ENCODE data around the gene PRELID3B. TPM values are rescaled to one million over a fixed set of nuclear protein-coding genes. Genes with fewer than 3 reads are reported as not detected.

PRELID3B gene
- total RNA-seq, 6 donors from 2014 or later = 5.2 to 77.1 (median 46.0) TPM

DNA sequence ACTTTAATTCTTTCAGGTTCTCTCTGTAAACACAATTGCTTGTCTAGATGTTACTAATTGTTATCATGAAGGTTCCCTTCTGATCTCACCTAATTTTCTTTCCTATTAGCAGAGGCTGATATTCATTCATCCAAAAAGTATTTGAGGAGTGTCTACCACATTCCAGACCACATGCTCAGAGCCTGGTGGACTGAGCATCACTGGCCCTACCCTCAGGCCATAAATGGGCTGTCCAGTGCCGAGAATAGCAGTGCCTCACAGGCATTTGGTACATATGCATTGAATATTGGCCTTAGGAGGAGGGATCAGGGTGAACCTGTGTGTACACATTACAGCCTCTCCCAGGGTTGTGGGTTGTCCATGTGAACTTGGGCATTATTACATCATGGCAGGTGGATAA lies 40.4 kb upstream of the PRELID3B start:
- no peak overlapping the region for H3K27ac ChIP-seq
- DNase-seq (no peak), ATAC-seq (ENCODE audit: low FRiP score in 2 of 2) (no peak)
- no peaks in the 10 kb centered on the region for H3K9me3 ChIP-seq
- H3K36me3 ChIP-seq = no peaks in the 10 kb centered on the region
- no peaks in the 10 kb centered on the region for H3K27me3 ChIP-seq
- no peak for TF ChIP-seq EP300 (IDR thresholded peaks at IDR 0.05)
- no peak for TF ChIP-seq POLR2A (IDR thresholded peaks at IDR 0.05)
- no peak for TF ChIP-seq POLR2AphosphoS5 (IDR thresholded peaks at IDR 0.05)
- TF ChIP-seq, protein P1, sequence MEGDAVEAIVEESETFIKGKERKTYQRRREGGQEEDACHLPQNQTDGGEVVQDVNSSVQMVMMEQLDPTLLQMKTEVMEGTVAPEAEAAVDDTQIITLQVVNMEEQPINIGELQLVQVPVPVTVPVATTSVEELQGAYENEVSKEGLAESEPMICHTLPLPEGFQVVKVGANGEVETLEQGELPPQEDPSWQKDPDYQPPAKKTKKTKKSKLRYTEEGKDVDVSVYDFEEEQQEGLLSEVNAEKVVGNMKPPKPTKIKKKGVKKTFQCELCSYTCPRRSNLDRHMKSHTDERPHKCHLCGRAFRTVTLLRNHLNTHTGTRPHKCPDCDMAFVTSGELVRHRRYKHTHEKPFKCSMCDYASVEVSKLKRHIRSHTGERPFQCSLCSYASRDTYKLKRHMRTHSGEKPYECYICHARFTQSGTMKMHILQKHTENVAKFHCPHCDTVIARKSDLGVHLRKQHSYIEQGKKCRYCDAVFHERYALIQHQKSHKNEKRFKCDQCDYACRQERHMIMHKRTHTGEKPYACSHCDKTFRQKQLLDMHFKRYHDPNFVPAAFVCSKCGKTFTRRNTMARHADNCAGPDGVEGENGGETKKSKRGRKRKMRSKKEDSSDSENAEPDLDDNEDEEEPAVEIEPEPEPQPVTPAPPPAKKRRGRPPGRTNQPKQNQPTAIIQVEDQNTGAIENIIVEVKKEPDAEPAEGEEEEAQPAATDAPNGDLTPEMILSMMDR (IDR thresholded peaks at IDR 0.05) = no peak
- no peak overlapping the region for H3K4me3 ChIP-seq
- WGBS, 2 donors = 89 to 92% methylated on average over 1 of the region's 1 CpG
- peaks cover 1 to 9% (median 6%) of the 10 kb centered on the region in 4 donors for H3K4me1 ChIP-seq

DNA sequence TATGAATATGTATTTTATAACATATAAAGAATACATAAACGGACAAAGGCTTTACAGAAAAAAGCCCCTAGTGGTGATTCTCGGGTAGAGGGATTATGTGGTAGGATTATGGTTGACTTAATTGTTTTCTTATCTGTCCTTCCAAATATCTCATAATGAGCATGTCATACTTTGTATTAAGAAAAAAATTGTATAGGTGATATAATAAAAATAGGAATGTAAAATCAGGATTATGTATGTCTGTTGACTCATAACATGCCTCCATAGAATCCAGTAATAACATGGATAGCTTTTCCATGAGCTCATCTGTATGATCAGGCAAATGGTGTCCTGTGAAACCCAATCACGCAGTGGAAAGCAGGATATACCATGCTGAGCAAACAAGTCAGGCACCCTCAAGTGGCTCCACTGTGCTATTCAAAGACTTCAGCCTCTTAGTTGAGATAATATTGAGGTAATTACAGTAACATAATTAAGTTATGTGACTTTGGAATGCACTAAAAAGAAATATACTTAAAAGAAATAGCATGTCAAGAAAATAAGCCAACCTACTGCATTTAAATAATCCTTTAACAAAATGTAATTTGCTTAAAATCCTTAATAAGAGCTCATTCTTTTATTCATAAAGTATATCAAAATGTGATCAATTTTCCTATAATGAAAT lies 39.6 kb upstream of the PRELID3B start:
- DNase-seq = no peak
- 35 to 37% methylated on average over 3 of the region's 3 CpGs for WGBS, 2 donors
- no peak for ATAC-seq (ENCODE audit: low FRiP score in 2 of 2)

DNA sequence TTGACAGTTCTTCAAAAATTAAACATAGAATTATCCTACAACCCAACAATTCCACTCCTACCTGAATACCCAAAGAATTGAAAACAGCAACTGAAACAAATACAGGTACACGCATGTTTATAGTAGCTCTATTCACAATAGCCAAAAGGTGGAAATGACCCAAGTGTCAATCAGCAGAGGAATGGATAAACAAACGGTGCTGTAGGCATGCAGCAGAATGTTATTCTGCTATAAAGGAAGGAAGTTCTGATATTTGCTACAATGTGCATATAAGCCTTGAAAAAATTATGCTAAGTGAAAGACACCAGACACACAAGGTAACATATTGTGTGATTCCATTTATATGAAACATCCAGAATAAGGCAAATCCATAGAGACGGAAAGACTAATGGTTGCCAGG lies 38.5 kb upstream of the PRELID3B start:
- Histone ChIP-seq H3K27ac (no peak overlapping the region), H3K36me3 (no peaks in the 10 kb centered on the region), H3K4me1 (peaks cover 0 to 9% (median 6%) of the 10 kb centered on the region in 4 donors), H3K27me3 (no peaks in the 10 kb centered on the region), H3K4me3 (no peak overlapping the region), H3K9me3 (no peaks in the 10 kb centered on the region)
- ATAC-seq (ENCODE audit: low FRiP score in 2 of 2) = no peak
- TF ChIP-seq EP300 (IDR thresholded peaks at IDR 0.05) (no peak), POLR2A (IDR thresholded peaks at IDR 0.05) (no peak), POLR2AphosphoS5 (IDR thresholded peaks at IDR 0.05) (no peak)
- TF ChIP-seq, protein P1 (IDR thresholded peaks at IDR 0.05) = no peak
- 42 to 52% methylated on average over 3 of the region's 3 CpGs for WGBS, 2 donors
- no peak for DNase-seq

More for the DNA sequence above, 39.6 kb upstream of the PRELID3B start:
- no peaks in the 10 kb centered on the region for H3K36me3 ChIP-seq
- no peak overlapping the region for H3K4me3 ChIP-seq
- H3K4me1 ChIP-seq = peaks cover 0 to 9% (median 6%) of the 10 kb centered on the region in 4 donors
- no peak for TF ChIP-seq POLR2AphosphoS5 (IDR thresholded peaks at IDR 0.05)
- TF ChIP-seq, protein P1 (IDR thresholded peaks at IDR 0.05) = peak in 2 of 6 experiments; percentile 13 to 25
- no peak for TF ChIP-seq POLR2A (IDR thresholded peaks at IDR 0.05)
- no peak for TF ChIP-seq EP300 (IDR thresholded peaks at IDR 0.05)
- no peaks in the 10 kb centered on the region for H3K27me3 ChIP-seq
- H3K27ac ChIP-seq = no peak overlapping the region
- H3K9me3 ChIP-seq = no peaks in the 10 kb centered on the region

DNA sequence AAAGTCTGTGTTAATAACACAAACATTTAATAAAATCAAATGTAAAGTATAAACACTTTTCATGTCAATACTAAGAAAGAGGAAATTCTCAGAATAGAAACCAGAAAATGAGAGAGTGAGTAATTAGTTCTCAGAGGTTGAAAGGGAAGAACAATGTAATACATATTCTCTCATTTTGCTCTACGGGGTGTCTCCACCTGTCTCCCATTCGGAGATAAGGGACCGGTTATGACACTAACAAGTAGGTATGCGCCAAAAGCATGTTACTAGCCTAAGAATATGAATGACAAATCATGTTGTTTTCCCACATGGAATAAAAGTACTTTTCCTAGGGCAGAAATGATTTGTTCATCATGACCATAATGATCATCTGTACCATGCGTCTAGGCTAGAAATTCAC lies 35.6 kb upstream of the PRELID3B start:
- no peaks in the 10 kb centered on the region for H3K27me3 ChIP-seq
- no peak for DNase-seq
- no peaks in the 10 kb centered on the region for H3K4me1 ChIP-seq
- WGBS, 2 donors = 60 to 64% methylated on average over 5 of the region's 5 CpGs
- H3K36me3 ChIP-seq = no peaks in the 10 kb centered on the region
- H3K4me3 ChIP-seq = no peak overlapping the region
- TF ChIP-seq POLR2A (IDR thresholded peaks at IDR 0.05) (no peak), EP300 (IDR thresholded peaks at IDR 0.05) (no peak), POLR2AphosphoS5 (IDR thresholded peaks at IDR 0.05) (no peak)
- TF ChIP-seq, protein P1 (IDR thresholded peaks at IDR 0.05) = no peak
- H3K9me3 ChIP-seq = no peaks in the 10 kb centered on the region
- no peak for ATAC-seq (ENCODE audit: low FRiP score in 2 of 2)
- no peak overlapping the region for H3K27ac ChIP-seq

DNA sequence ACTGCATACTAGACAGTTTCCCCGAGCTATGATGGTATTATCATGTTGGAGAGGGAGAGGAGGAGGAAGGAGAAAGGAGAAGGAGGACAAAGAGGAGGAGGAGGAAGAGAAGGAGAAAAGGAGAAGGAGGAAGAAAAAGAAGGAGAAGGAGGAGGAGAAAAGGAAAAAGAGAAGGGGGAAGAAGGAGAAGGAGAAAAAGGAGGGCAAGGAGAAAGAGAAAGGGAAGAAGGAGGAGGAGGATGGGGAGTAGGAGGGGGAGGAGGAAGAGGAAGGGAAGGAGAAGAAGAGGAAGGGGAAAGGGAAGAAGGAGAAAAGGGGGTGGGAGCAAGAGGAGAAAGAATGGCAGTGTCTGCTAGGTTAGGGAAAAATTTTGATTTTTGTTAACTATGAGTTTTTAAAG lies 35.1 kb upstream of the PRELID3B start:
- DNase-seq (no peak), ATAC-seq (ENCODE audit: low FRiP score in 2 of 2) (no peak)
- Histone ChIP-seq H3K4me3 (no peak overlapping the region), H3K4me1 (no peaks in the 10 kb centered on the region), H3K9me3 (no peaks in the 10 kb centered on the region), H3K36me3 (no peaks in the 10 kb centered on the region), H3K27ac (no peak overlapping the region), H3K27me3 (no peaks in the 10 kb centered on the region)
- TF ChIP-seq EP300 (IDR thresholded peaks at IDR 0.05) (no peak), POLR2A (IDR thresholded peaks at IDR 0.05) (no peak), POLR2AphosphoS5 (IDR thresholded peaks at IDR 0.05) (no peak)
- TF ChIP-seq, protein P1 (IDR thresholded peaks at IDR 0.05) = no peak
- WGBS, 2 donors = 59 to 68% methylated on average over 1 of the region's 1 CpG

All from upper lobe of left lung (tissue), 6 donors.